HG03066 (cell line): ENCODE results near the gene RPL39L.

ENCODE experiments used
- ATAC-seq: cut with Tn5 transposase; IDR thresholded peaks from one replicate; pipeline ENCODE4 v1.9.1; 2021; ENCODE audit warnings: low read depth; ENCODE audit not compliant: unreplicated experiment

The RPL39L gene

GRCh38 chr3:187072102-187072501 lies 67.2 kb downstream of the RPL39L start:
- no peak for ATAC-seq
